Sigmoid colon (tissue), 7 donors: ENCODE data around the gene TLR6. TPM values are rescaled to one million over a fixed set of nuclear protein-coding genes. Genes with fewer than 3 reads are reported as not detected.
"Not testable (repeated sequence)": the region's sequence is repeated elsewhere in the genome, so short reads cannot be mapped to it uniquely, and the experiment has no call there.

Source experiments
- DNase-seq: peaks from one replicate; pipeline ENCODE4 v3.0.0-alpha.2; 2019
- H3K27ac ChIP-seq, 4 donors: fragments of 200-600 bp; sonication (generic); one replicate each; pipeline ENCODE4 v1.5.1; 2016 to 2019; ENCODE audit warnings: mild to moderate bottlenecking in 1 of 4
- H3K27me3 ChIP-seq, 3 donors: fragments of 200-600 bp; sonication (generic); one replicate each; pipeline ENCODE4 v1.5.1; 2019; ENCODE audit warnings: mild to moderate bottlenecking in 1 of 3
- H3K36me3 ChIP-seq, 4 donors: fragments of 200-600 bp; sonication (generic); one replicate each; pipeline ENCODE4 v1.5.1; 2016 to 2019
- H3K4me1 ChIP-seq, 4 donors: fragments of 200-600 bp; sonication (generic); one replicate each; pipeline ENCODE4 v1.5.1; 2017 to 2019
- H3K4me3 ChIP-seq, 4 donors: fragments of 200-600 bp; sonication (generic); one replicate each; pipeline ENCODE4 v1.5.1; 2017 to 2019; ENCODE audit warnings: mild to moderate bottlenecking in 2 of 4, moderate library complexity in 1 of 4
- H3K9me3 ChIP-seq, 4 donors: fragments of 200-600 bp in 3 of 4; sonication (generic) in 3 of 4; one replicate each; pipeline versions ENCODE4 v1.5.1 to v1.6.1; 2013 to 2019
- CTCF ChIP-seq, 4 experiments: fragments of 450-650 bp in 3 of 4; fragments of 200-600 bp in 1 of 4; IDR thresholded peaks; one replicate each; pipeline ENCODE4 v1.5.1; 2016 to 2019; ENCODE audit warnings: antibody characterized with exemption in 4 of 4, mild to moderate bottlenecking in 3 of 4, moderate library complexity in 2 of 4
- EP300 ChIP-seq, 4 donors: sonication (generic); formaldehyde crosslinking; IDR thresholded peaks; one replicate each; pipeline ENCODE4 v1.6.1; 2017; ENCODE audit warnings: antibody characterized with exemption in 4 of 4
- POLR2A ChIP-seq, 2 donors: fragments of 450-650 bp; IDR thresholded peaks; one replicate each; pipeline ENCODE4 v1.6.1; 2016; ENCODE audit warnings: antibody characterized with exemption in 2 of 2, mild to moderate bottlenecking in 2 of 2, moderate library complexity in 2 of 2
- POLR2AphosphoS5 ChIP-seq, 4 donors: sonication (generic); formaldehyde crosslinking; IDR thresholded peaks; one replicate each; pipeline ENCODE4 v1.6.1; 2017; ENCODE audit warnings: antibody characterized with exemption in 4 of 4
- WGBS, 2 donors: extraction: QIAGEN DNeasy Blood & Tissue Kit; methylation state at CpG; one replicate each; pipeline ENCODE4 v1.1.7; 2013; 5-methylcytosine and 5-hydroxymethylcytosine counted together
- intact Hi-C: fragments of 100-400 bp; cut with DNase I; formaldehyde crosslinking; loops from one replicate; pipeline ENCODE4 v1.15.1; 2023
- polyA plus RNA-seq, 3 donors: library from polyadenylated mRNA; stranded (reverse); fragments of 200-250 nt; gene quantifications; one replicate each; pipeline ENCODE4 v1.2.3, GENCODE V29; 2013
- total RNA-seq, 4 donors: library from RNA; depleted of rRNA; stranded (reverse); fragments of >200 nt; gene quantifications; one replicate each; pipeline ENCODE4 v1.1.0, GENCODE V29; 2016
- donor health status: healthy with polysubstance abuse.
- donor health status: Bipolar disorder and iron deficiency.
- donor health status: healthy.

The TLR6 gene
- total and polyA plus RNA-seq, 7 donors, result 0.60 to 4.1 (median 2.5) TPM

GRCh38 chr4:38811297-38811696, 45.3 kb downstream of the TLR6 start:
- H3K4me3 ChIP-seq, result no peak overlapping the region
- no peak overlapping the region for H3K27ac ChIP-seq
- no peaks in the 10 kb centered on the region for H3K9me3 ChIP-seq
- no peaks in the 10 kb centered on the region for H3K27me3 ChIP-seq
- H3K36me3 ChIP-seq, result no peaks in the 10 kb centered on the region
- no peaks in the 10 kb centered on the region for H3K4me1 ChIP-seq
- intact Hi-C loops, result no loop called here
- WGBS, 2 donors, result 76 to 89% methylated on average over 6 of the region's 6 CpGs
- no peak for DNase-seq
- TF ChIP-seq POLR2AphosphoS5 (IDR thresholded peaks at IDR 0.05) (no peak), CTCF (IDR thresholded peaks at IDR 0.05) (no peak), POLR2A (IDR thresholded peaks at IDR 0.05) (no peak), EP300 (IDR thresholded peaks at IDR 0.05) (no peak)

- DNase-seq, H3K36me3 ChIP-seq, H3K4me3 ChIP-seq, H3K27me3 ChIP-seq, H3K27ac ChIP-seq, H3K9me3 ChIP-seq, intact Hi-C loops: not testable (repeated sequence)
- peaks cover 0 to 26% (median 12%) of the 10 kb centered on the region in 4 donors for H3K4me1 ChIP-seq
- WGBS, 2 donors, result 96% methylated on average over 29 of the region's 29 CpGs
Observed at GRCh38 chr4:38807462-38807861, 49.2 kb downstream of the TLR6 start.

GRCh38 chr4:38806251-38806650, 50.4 kb downstream of the TLR6 start:
- WGBS, 2 donors, result 89% methylated on average over 9 of the region's 9 CpGs

GRCh38 chr4:38805530-38806145, 51.0 kb downstream of the TLR6 start:
- DNase-seq, result no peak
- Histone ChIP-seq H3K9me3 (no peaks in the 10 kb centered on the region), H3K4me1 (peaks cover 0 to 26% (median 15%) of the 10 kb centered on the region in 4 donors), H3K27ac (peak overlapping the region; percentile 62 to 79 (median 69)), H3K27me3 (no peaks in the 10 kb centered on the region), H3K4me3 (peak overlapping the region in 2 of 4 donors; percentile 40 to 45), H3K36me3 (peaks cover 0 to 1% (median under 1%) of the 10 kb centered on the region in 4 donors)
- no peak for TF ChIP-seq EP300 (IDR thresholded peaks at IDR 0.05)
- peak in 1 of 4 donors; percentile 32 for TF ChIP-seq POLR2AphosphoS5 (IDR thresholded peaks at IDR 0.05)
- intact Hi-C loops, result no loop called here
- 34 to 73% methylated on average over 5 of the region's 5 CpGs for WGBS, 2 donors

More at GRCh38 chr4:38806251-38806650, 50.4 kb downstream of the TLR6 start:
- H3K9me3 ChIP-seq, intact Hi-C loops, H3K27me3 ChIP-seq, H3K4me3 ChIP-seq, DNase-seq, H3K36me3 ChIP-seq: not testable (repeated sequence)
- peaks cover 0 to 26% (median 15%) of the 10 kb centered on the region in 4 donors for H3K4me1 ChIP-seq
- H3K27ac ChIP-seq, result peak overlapping the region in 3 of 4 donors; percentile 62 to 79 (median 70)

GRCh38 chr4:38804654-38805295, 51.8 kb downstream of the TLR6 start, which contains the start of gene TLR1:
TSS of gene TLR1 (minus strand) at chr4:38804791. CDS start at chr4:38798831, 5,960 bp downstream.
- Histone ChIP-seq H3K4me3 (peak within 1 kb of the TSS; percentile 19 to 45 (median 36)), H3K9me3 (no peaks in the 10 kb centered on the region), H3K4me1 (peaks cover 0 to 26% (median 15%) of the 10 kb centered on the region in 4 donors), H3K27me3 (no peaks in the 10 kb centered on the region), H3K36me3 (peaks cover 0 to 8% (median 2%) of the 10 kb centered on the region in 4 donors), H3K27ac (peak within 1 kb of the TSS; percentile 64 to 79 (median 69))
- no peak for DNase-seq
- intact Hi-C loops, result loop anchor here (5.0 kb wide), 1 partner anchor 42 kb away; no protein-coding TSS in a partner anchor
- 15 to 28% methylated on average over 7 of the region's 7 CpGs for WGBS, 2 donors
- TF ChIP-seq POLR2AphosphoS5 (IDR thresholded peaks at IDR 0.05) (peak in 1 of 4 donors; percentile 20), CTCF (IDR thresholded peaks at IDR 0.05) (peak in 3 of 4 experiments; percentile 57 to 60 (median 59)), POLR2A (IDR thresholded peaks at IDR 0.05) (no peak)
